Brain pericyte (primary cell): Measurements from ENCODE around the gene RRAGC.
A peak's percentile ranks its signal among the peaks of the same experiment; 100 is the strongest.

Experiments
- DNase-seq: peaks from one replicate; pipeline ENCODE4 v3.0.0-alpha.2; 2012; ENCODE audit warnings: low read depth, low spot score

The RRAGC gene

GRCh38 chr1:38859561-38860453 is at the start of gene RRAGC:
TSS of gene RRAGC (minus strand) at chr1:38859772. CDS start at chr1:38859646, 126 bp downstream.
- DNase-seq, result peak; percentile 87

- no peak for DNase-seq
Measured at GRCh38 chr1:38908821-38909220, 49.2 kb upstream of the RRAGC start.

GRCh38 chr1:38905985-38906384 is 46.4 kb upstream of the RRAGC start:
- DNase-seq, result no peak

- DNase-seq, result no peak
Measured at GRCh38 chr1:38899560-38899959, 40.0 kb upstream of the RRAGC start.

GRCh38 chr1:38898653-38899230 is 39.2 kb upstream of the RRAGC start:
- no peak for DNase-seq

GRCh38 chr1:38896169-38896568 is 36.6 kb upstream of the RRAGC start:
- no peak for DNase-seq

GRCh38 chr1:38892976-38893375 is 33.4 kb upstream of the RRAGC start:
- no peak for DNase-seq

GRCh38 chr1:38891753-38892152 is 32.2 kb upstream of the RRAGC start:
- DNase-seq, result no peak

GRCh38 chr1:38889589-38889988 is 30.0 kb upstream of the RRAGC start:
- DNase-seq, result no peak

GRCh38 chr1:38888423-38889333 is 29.1 kb upstream of the RRAGC start:
- DNase-seq, result no peak

- DNase-seq, result no peak
Measured at GRCh38 chr1:38885092-38885491, 25.5 kb upstream of the RRAGC start.

- no peak for DNase-seq
Measured at GRCh38 chr1:38881487-38881886, 21.9 kb upstream of the RRAGC start, which contains the start of gene GJA9. TSS of gene GJA9 (minus strand) at chr1:38881587. CDS start at chr1:38876098, 5,489 bp downstream.

- DNase-seq, result no peak
Measured at GRCh38 chr1:38875811-38876210, 16.2 kb upstream of the RRAGC start.

- DNase-seq, result peak; percentile 82
Measured at GRCh38 chr1:38873027-38873969, 13.7 kb upstream of the RRAGC start, which contains the start of gene MYCBP. TSS of gene MYCBP (minus strand) at chr1:38873348. CDS start at chr1:38873305, 43 bp downstream.

GRCh38 chr1:38872401-38873026 is 12.9 kb upstream of the RRAGC start:
- no peak for DNase-seq

- no peak for DNase-seq
Measured at GRCh38 chr1:38870996-38871395, 11.4 kb upstream of the RRAGC start.

GRCh38 chr1:38867208-38867607 is 7.6 kb upstream of the RRAGC start:
- DNase-seq, result no peak

- DNase-seq, result no peak
Measured at GRCh38 chr1:38865112-38865715, 5.6 kb upstream of the RRAGC start.

- no peak for DNase-seq
Measured at GRCh38 chr1:38860454-38860795, 853 bp upstream of the RRAGC start.
